Esophagus squamous epithelium (tissue), 4 donors: Measurements from ENCODE around the gene FNDC3B.

ENCODE experiments used
- POLR2A ChIP-seq, 4 donors: fragments of 450-650 bp; IDR thresholded peaks; one replicate each; pipeline ENCODE4 v1.6.1; 2017; ENCODE audit warnings: antibody characterized with exemption in 4 of 4, mild to moderate bottlenecking in 4 of 4, moderate library complexity in 3 of 4
- TF ChIP-seq, protein P1 (sequence below), 6 experiments: fragments of 450-650 bp in 4 of 6; fragments of 200-600 bp in 2 of 6; sonication (generic) in 2 of 6; IDR thresholded peaks; one replicate each; pipeline ENCODE4 v1.5.1; 2016 to 2019; ENCODE audit warnings: antibody characterized with exemption in 6 of 6, mild to moderate bottlenecking in 4 of 6, moderate library complexity in 4 of 6

DNA sequence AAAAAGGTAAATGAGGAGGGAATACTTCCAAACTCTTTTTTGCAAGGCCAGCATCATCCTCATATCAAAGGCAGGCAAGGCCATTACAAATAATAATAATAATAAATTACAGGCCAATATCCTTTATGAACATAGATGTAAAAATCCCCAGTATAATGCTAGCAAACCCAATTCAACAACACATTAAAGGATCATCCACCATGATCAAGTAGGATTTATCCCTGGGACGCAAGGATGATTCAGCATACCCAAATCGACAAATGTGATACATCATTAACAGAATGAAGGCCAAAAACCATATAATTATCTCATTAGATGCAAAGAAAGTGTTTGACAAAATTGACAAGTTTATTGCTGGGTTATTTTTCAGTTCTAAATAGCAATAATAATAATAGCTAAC, 355.3 kb downstream of the FNDC3B start:
- TF ChIP-seq, protein P1, sequence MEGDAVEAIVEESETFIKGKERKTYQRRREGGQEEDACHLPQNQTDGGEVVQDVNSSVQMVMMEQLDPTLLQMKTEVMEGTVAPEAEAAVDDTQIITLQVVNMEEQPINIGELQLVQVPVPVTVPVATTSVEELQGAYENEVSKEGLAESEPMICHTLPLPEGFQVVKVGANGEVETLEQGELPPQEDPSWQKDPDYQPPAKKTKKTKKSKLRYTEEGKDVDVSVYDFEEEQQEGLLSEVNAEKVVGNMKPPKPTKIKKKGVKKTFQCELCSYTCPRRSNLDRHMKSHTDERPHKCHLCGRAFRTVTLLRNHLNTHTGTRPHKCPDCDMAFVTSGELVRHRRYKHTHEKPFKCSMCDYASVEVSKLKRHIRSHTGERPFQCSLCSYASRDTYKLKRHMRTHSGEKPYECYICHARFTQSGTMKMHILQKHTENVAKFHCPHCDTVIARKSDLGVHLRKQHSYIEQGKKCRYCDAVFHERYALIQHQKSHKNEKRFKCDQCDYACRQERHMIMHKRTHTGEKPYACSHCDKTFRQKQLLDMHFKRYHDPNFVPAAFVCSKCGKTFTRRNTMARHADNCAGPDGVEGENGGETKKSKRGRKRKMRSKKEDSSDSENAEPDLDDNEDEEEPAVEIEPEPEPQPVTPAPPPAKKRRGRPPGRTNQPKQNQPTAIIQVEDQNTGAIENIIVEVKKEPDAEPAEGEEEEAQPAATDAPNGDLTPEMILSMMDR (IDR thresholded peaks at IDR 0.05): no peak
- TF ChIP-seq POLR2A (IDR thresholded peaks at IDR 0.05): no peak
